Stimulated activated CD8-positive, alpha-beta memory T cell treated with anti-CD3 and anti-CD28 coated beads, Interleukin-15, amount 100 ng/mL, for 1 hour (primary cell): ENCODE data around the gene ORC3.
"Not testable (repeated sequence)": the region's sequence is repeated elsewhere in the genome, so short reads cannot be mapped to it uniquely, and the experiment has no call there.

ENCODE experiments used
- DNase-seq: peaks from one replicate; pipeline ENCODE4 v3.0.0-alpha.2; 2020; ENCODE audit warnings: low read depth

Gene ORC3

DNA sequence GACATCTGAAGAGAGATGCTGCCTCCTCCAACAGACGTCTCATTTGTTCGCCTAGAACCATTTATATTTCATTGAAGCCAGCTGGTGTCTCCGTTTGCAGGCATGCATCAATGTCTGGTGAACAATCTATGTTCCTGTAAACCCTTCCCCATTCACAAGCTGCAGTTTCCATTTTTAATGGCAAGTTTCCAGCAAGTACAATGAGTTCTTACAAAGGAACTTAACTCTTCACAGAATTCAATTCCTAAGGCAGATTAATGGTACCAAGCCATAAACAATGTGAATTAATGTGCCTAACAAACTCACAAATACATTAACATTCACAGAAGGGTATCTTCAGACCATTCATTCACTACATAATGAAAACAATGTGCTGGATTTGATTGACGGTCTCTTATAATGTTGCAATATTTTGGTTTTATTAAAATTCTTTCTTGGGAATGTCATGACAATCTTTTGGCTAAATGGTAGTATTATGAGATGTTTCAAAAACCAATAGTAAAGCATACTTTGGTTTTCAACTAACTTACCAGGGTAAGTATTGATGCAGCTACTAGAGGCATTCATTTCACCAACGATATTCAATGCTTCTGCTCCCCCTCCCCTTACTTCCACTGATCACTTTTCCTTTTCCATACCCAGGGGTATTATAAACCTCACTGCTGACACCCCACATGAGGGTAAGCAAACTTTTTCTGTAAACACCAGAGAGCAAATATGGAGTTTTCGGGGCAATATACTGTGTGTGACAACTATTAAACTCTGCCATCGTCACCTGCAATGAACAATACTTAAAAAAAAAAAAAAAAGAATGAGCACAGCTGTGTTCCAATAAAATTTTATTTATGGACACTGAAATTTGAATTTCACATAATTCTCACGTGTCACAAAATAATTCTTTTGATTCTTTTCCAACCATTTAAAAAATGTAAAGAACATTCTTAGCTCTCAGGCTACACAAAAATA lies 107.9 kb downstream of the ORC3 start:
- no peak for DNase-seq

DNA sequence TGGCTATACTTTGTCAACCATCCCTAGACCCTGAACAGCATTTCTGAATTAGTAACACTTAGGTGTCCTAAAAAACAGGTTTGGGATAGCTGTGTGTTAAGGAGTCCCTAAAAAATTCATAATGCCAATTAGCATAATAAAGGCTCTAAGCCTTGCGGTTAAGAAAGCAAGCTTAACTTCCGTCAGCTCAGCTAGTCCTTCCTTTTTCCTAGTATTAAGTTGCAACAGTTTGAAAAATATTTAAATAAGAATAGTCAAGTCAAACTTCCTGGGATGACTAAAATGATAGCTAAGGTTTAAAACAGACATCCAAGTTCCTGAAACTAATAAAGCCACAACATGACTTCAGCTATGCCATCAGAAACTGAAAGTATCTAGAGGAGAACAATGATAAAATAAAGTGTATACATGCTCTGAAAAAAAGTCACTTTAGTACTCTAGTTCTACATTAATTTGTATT lies 108.6 kb downstream of the ORC3 start:
- DNase-seq, result no peak

DNA sequence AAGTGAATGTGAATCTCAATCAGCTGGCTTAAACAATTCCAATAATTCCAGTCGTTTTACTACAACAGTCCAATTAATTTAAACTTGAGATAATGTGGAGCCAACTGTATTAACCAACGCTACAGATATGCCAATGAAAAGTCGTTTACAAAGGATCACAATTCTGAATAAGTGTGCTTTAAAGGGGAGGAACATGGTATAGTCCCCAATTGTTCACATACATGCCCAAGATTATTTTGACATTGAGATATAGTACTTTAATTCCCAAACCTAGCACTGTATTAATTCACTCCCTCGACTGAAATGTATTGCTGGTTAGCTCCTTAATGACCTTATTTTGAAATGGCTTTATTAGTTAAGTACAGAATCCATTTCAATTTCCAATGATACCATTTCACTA lies 109.6 kb downstream of the ORC3 start:
- DNase-seq, result no peak

DNA sequence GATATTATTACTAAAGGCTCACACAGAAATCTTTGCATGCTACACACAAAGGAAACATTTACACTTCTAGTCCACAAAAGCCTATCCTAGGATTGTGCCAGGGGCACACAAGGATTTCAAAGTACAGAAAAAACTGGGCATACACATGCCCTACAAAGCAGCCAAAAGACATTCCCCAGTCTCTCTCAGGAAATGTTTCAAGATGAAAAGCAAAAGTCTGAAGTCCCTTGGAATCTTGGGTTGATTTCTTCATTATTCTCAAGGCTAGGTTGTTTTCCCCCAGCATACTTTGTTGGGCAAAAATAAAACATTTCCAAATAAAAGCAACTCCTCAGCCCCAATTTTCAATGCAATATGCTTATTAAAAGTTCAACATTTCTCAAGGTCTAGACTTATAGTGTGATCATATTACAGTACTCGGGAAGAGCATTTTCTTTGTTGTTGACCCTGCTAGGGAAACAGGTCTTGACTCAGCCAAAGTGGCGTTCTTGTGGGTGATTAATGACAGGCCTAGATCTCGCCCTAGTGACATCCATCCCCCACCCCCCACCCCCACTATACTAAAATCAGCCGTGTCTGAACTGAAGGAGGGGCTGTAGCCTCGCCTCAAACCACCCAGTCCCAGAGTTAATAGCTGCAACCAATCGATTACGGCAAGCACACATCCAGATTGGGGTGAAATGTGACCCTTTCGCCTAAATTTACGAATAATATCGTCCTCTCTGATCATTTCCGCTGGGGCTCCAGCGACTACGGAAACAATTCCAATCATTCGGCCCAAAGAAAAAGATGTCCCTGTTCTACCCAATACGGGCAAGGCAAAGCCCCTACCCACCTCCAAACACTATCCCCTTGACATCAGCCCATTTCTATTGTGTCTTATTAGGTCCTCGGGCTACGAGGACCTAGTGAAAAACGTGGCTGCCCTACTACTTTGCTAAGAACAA lies 110.7 kb downstream of the ORC3 start:
- DNase-seq, result no peak

DNA sequence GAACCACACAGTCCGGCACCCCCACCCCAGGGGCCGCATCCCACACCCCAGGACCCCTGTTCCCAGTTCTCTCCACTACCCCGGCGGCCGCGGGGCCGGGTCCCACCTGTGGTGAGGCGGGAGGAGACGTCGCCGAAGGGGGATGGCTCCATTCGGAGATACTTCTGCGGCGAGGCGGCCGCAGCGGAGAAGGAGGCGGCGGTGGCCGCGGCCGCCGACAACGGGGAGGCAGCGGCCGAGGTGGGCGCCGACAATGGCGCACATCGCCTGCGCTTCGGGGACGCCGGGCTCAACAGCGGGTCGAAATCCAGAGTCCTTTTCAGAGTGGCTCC lies 111.4 kb downstream of the ORC3 start:
- DNase-seq, result no peak

DNA sequence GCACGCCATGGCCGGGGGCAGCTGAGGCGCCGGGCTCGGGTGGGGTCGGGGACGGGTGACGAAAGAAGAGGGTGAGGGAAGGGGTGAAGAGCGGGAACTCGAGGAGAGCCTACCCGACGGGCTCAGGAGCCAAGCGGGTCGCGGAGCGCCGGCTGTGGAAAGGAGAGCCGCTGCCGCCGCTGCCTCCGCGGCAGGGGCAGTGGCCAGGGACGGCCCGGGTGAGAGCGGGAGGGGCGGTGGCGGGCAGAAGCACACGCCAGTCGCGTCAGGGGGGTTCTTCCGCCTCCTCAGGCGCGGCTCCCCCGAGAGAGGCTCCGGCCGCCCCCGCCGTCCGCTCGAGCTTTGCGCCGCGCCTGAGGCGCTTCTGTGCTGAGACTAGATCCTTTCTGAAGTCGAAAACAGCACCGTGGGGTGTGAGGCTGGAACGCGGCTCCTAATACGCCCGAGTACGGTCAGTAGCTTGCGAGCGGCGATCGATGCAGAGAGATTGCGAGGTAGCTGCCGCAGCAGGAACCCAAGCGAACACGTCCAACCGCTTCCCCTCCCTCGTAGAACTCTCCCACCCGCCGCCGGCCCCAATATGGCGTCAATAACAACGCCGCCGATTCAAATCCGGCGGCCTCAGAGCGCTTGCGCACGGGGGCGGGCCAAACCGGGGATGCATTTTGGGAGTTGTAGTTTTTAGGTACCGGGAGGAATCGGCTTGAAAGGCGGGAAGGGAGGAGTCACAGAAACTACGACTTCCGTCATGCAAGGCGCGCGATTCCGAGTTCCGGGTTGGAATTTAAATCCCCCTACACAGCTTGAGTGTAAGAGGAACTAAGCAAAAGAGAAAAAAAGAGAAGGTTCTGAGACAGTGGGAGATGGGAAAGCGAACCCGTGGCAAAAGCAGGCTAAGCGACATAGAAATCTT lies 112.0 kb downstream of the ORC3 start, which contains the start of gene AKIRIN2:
Gene AKIRIN2, minus strand, starts transcription at position 558 of the 913 bp plus-strand sequence. Its CDS starts 549 bp downstream, at position 9.
- peak; percentile 93 for DNase-seq

DNA sequence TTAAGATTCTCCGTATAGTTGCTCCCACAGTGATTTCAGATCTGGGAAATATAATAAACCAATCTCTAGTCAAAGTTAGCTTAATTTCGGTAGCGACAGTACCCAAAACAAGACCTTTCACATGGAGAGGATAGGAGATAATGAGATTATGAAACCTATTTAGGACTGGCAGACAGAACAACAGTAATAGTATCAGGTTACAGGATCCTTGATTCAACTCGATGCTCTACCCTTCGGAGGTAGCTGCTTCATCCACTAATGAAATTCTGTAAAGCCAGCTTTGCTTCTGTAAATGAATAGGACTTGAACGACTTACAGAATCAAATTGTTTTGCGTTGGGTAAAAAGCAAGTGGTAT lies 112.6 kb downstream of the ORC3 start:
- no peak for DNase-seq

DNA sequence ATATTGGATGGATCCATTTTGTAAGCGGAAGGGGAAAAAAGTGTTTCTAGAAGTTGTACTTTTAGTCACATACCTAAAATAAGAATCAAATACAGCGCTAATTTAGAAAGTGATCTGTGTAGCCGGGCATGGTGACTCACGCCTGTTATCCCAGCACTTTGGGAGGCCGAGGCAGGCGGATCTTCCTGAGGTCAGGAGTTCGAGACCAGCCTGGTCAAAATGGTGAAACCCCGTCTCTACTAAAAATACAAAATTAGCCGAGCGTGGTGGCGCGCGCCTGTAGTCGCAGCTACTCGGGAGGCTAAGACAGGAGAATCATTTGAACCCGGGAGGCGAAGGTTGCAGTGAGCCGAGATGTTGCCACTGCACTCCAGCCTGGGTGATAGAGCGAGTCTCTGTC lies 113.1 kb downstream of the ORC3 start:
- DNase-seq, result not testable (repeated sequence)

DNA sequence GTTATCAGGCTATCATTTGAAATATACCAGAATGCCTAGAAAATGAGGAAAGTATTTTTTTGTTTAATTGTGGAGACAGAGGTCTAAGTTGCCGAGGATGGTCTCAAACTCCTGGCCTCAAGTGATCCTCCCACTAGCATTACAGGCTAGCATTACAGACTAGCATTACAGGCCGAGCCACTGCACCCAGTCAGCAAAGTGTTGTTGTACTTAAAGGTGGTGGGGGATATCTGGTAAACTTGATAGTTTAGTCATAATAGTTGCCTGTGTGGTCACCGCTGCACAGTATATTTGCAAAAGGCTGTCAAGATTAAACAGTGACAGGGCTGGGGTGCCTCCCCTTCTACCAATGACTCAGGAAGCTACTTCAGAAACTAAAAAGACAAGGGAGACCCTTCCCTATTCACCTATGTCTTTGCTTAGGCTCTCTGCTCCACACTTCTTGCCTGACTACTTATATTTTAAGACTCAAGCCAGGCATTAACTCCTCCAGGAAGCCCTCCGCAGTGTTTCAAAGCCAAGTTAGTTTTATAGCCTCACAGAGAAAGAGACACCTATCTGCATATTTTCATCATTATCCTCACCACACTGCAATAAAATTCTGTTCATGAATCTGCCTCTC lies 115.2 kb downstream of the ORC3 start:
- DNase-seq, result no peak

DNA sequence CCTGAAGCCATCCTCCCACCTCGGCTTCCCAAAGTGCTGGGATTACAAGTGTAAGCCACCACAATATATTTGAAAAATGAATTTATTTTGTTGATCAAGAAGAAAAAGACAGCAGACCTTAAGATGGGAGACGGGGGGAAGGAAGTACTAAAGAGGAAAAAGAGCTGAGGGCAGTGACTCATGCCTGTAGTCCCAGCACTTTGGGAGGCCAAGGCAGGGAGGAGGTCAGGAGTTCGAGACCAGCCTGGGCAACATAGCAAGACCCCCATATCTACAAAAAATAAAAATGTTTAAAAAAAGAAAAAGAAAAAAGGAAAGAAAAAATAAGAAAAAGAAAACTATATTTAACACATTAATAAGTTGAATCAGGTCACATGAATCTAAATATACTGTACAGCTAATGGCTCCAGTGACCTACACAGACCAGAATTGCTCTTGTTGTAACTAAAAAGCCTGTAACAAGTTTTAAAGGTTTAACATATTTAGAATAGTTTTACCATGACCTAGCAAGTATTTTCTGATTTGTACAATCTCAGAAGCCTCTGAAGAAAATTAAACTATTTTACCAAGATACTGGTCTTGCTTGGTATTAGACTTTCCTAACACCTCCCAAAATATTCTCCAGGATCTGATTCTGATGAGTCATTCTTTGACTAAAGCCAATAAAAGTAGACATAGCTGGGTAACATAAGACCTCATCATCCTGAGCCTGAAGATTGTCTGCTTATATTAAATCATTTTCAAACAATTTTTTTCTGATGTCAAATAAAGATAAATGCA lies 116.4 kb downstream of the ORC3 start:
- no peak for DNase-seq

DNA sequence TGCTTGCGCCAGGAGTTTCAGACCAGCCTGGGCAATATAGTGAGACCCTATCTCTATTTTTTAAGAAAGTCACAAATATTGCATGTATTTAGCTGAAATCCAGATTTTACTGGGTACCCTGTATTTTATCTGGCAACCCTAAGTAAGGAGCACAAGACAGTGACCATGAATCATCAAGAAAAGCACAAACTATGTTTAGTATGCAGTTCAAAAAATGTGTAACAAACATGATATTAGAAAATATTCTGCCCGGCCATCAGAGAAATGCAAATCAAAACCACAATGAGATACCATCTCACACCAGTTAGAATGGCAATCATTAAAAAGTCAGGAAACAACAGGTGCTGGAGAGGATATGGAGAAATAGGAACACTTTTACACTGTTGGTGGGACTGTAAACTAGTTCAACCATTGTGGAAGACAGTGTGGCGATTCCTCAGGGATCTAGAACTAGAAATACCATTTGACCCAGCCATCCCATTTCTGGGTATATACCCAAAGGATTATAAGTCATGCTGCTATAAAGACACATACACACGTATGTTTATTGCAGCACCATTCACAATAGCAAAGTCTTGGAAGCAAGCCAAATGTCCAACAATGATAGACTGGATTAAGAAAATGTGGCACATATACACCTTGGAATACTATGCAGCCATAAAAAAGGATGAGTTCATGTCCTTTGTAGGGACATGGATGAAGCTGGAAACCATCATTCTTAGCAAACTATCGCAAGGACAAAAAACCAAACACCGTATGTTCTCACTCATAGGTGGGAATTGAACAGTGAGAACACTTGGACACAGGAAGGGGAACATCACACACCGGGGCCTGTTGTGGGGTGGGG lies 118.9 kb downstream of the ORC3 start:
- not testable (repeated sequence) for DNase-seq

DNA sequence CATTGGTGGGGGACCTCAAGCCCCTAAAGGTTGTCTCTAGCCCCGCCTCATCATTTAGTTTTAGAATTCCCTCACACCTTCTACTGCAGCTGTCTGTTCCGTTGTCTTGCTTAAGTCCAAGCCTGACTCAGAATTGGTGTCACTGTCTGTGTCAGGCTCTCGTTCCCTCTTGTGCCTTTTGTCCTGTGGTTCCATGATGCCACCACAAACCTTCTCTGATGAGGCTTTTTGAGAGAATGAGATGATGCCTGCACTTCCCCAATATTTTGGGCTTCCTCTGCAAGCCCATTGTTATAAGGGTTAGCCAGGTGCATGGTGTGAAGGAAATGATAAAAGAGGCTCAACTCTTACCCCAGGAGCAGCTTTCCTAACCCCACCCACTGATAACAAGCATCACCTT lies 120.2 kb downstream of the ORC3 start:
- no peak for DNase-seq

DNA sequence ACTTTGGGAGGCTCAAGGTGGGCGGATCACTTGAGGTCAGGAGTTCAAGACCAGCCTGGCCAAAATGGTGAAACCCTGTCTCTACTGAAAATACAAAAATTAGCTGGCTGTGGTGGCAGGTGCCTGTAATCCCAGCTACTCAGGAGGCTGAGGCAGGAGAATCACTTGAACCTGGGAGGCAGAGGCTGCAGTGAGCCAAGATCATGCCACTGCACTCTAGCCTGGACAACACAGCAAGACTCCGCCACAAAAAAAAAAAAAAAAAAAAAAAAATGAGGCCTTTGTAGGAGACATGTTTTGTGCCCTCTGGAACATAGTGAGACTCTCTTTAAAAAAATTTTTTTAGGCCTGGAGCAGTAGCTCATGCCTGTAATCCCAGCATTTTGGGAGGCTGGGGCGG lies 122.8 kb downstream of the ORC3 start:
- not testable (repeated sequence) for DNase-seq

DNA sequence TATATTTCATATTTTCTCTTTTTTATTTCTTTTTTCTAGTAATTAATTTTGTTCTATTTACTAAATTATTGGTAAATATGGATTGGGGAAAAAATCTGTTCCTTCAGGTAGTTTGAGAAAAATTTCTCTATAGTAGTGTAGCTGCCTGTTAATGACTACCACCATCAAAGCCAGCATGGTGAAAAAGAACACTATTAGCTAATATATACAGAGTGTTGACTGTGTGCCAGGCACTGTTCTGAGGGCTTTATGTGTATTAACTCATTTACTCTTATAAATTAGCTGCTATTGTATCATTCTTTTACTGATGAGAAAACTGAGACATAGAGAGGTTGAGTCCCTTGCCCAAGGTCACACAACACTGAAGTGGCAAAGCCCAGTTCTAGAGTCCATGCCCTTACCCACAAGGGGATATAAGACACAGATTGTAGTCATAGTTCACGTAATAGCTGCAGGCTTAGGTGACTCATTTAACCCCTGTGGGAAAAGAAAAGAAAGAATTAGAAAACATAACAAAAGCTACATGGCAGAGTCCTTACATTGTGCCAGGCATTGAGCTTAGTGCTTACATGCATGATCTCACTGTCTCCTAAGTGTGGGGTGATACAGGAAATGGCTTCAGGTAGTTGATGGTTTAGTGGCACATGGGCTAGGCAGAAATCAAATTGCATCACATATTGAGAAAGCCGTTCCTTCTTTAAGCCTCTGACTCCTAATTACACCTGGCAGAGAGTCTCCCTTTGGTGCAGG lies 124.3 kb downstream of the ORC3 start:
- no peak for DNase-seq
